HCT116 (cell line): Measurements from ENCODE around the gene IRF2. TPM values are rescaled to one million over a fixed set of nuclear protein-coding genes. Genes with fewer than 3 reads are reported as not detected.

Source experiments
- ATAC-seq: fragments of 200-7000 bp; cut with Tn5 transposase; 2 replicates; pipeline ENCODE4 v1.9.1; 2020; ENCODE audit warnings: mild to moderate bottlenecking, moderate library complexity
- BruUV-seq: library from RNA; stranded (reverse); fragments of 400-500 nt; replicated peaks from 2 replicates; lab custom pipeline; 2021; lab: Mats Ljungman, UMichigan
- CTCF ChIA-PET: fragments of 300-600 bp; sonication (Branson Sonifier 250); formaldehyde crosslinking; loops from one replicate; lab custom pipeline; 2021; ENCODE audit warnings: antibody characterized with exemption; lab: Charles Lee
- POLR2A ChIA-PET: fragments of 300-600, 350-600 bp; sonication (Branson Sonifier 250); formaldehyde crosslinking; loops from one replicate; lab custom pipeline; 2021; ENCODE audit warnings: antibody characterized with exemption; lab: Charles Lee
- RAD21 ChIA-PET, 2 experiments: fragments of 300-600 bp; sonication (Branson Sonifier 250); formaldehyde crosslinking; loops; one replicate each; lab custom pipeline; 2023; ENCODE audit warnings: low total read pairs in 2 of 2; ENCODE audit not compliant: uncharacterized antibody in 2 of 2, unreplicated experiment in 2 of 2, low non-redundant PET in 1 of 2; lab: Charles Lee
- DNase-seq: peaks from one replicate; pipeline ENCODE4 v3.0.0-alpha.2; 2010; ENCODE audit warnings: low read depth, low spot score
- H2AFZ ChIP-seq: fragments of 200-600 bp; shearing (Covaris generic), sonication (generic); 2 replicates; pipeline ENCODE4 v1.6.1; 2017; ENCODE audit warnings: low read depth, mixed run types, mixed read lengths, antibody characterized with exemption, low read length; ENCODE audit not compliant: poor library complexity, severe bottlenecking
- H3K27ac ChIP-seq: 2 replicates; pipeline ENCODE4 v1.5.1; 2012; ENCODE audit warnings: low read depth, low read length
- H3K27me3 ChIP-seq: fragments of 200-600 bp; sonication (generic); 2 replicates; pipeline ENCODE4 v1.6.1; 2016; ENCODE audit warnings: mixed run types, low read length, mixed read lengths; ENCODE audit not compliant: insufficient read depth
- H3K36me3 ChIP-seq, 2 experiments: fragments of 200-500 bp in 1 of 2; fragments of 200-600 bp in 1 of 2; sonication (Bioruptor generic) in 1 of 2; sonication (generic) in 1 of 2; 2 replicates each; pipeline versions ENCODE4 v1.5.1 to v1.6.1; 2014 to 2016; ENCODE audit warnings: low read length in 2 of 2, inconsistent platforms in 1 of 2, mixed read lengths in 1 of 2, mixed run types in 1 of 2; ENCODE audit not compliant: insufficient read depth in 2 of 2, control insufficient read depth in 1 of 2
- H3K4me1 ChIP-seq, 2 experiments: fragments of 200-600 bp in 1 of 2; sonication (generic) in 1 of 2; 2 replicates each; pipeline versions ENCODE4 v1.5.1 to v1.6.1; 2012 to 2017; ENCODE audit warnings: low read length in 2 of 2, inconsistent platforms in 1 of 2, mild to moderate bottlenecking in 1 of 2, mixed read lengths in 1 of 2, mixed run types in 1 of 2, moderate library complexity in 1 of 2; ENCODE audit not compliant: insufficient read depth in 2 of 2, control insufficient read depth in 1 of 2
- H3K4me2 ChIP-seq: fragments of 200-600 bp; sonication (generic); 2 replicates; pipeline ENCODE4 v1.6.1; 2017; ENCODE audit warnings: mixed run types, low read length, mixed read lengths
- H3K4me3 ChIP-seq, 2 experiments: fragments of 200-600 bp in 1 of 2; sonication (generic) in 1 of 2; replicated peaks in 1 of 2; 2 replicates each; pipeline ENCODE4 v1.5.1; 2011 to 2016; ENCODE audit warnings: low read length in 2 of 2, control low read depth in 1 of 2, low read depth in 1 of 2, mild to moderate bottlenecking in 1 of 2, mixed read lengths in 1 of 2, mixed run types in 1 of 2
- H3K79me2 ChIP-seq: fragments of 200-600 bp; sonication (generic); 2 replicates; pipeline ENCODE4 v1.6.1; 2017; ENCODE audit warnings: mild to moderate bottlenecking, mixed run types, low read length, moderate library complexity, mixed read lengths; ENCODE audit not compliant: insufficient read depth
- H3K9ac ChIP-seq: fragments of 200-600 bp; sonication (generic); 2 replicates; pipeline ENCODE4 v1.6.1; 2016; ENCODE audit warnings: low read length, mixed read lengths
- H3K9me2 ChIP-seq: fragments of 200-600 bp; sonication (generic), shearing (Covaris generic); 2 replicates; pipeline ENCODE4 v1.6.1; 2017; ENCODE audit warnings: mixed run types, mild to moderate bottlenecking, moderate library complexity; ENCODE audit not compliant: insufficient read depth
- H3K9me3 ChIP-seq, 2 experiments: fragments of 200-500 bp in 1 of 2; fragments of 200-600 bp in 1 of 2; sonication (Bioruptor generic) in 1 of 2; sonication (generic) in 1 of 2; 2 replicates each; pipeline ENCODE4 v1.6.1; 2014 to 2017; ENCODE audit warnings: low read length in 2 of 2, mixed read lengths in 2 of 2, inconsistent platforms in 1 of 2, low read depth in 1 of 2, mild to moderate bottlenecking in 1 of 2, mixed run types in 1 of 2, moderate library complexity in 1 of 2; ENCODE audit not compliant: control insufficient read depth in 1 of 2, insufficient read depth in 1 of 2
- H4K20me1 ChIP-seq: fragments of 200-600 bp; sonication (generic), shearing (Covaris generic); 2 replicates; pipeline ENCODE4 v1.6.1; 2017; ENCODE audit warnings: mixed run types, mild to moderate bottlenecking, moderate library complexity; ENCODE audit not compliant: insufficient read depth
- CBX3 ChIP-seq: IDR thresholded peaks from 2 replicates; pipeline ENCODE4 v1.6.1; 2012; ENCODE audit warnings: low read depth
- CEBPB ChIP-seq: IDR thresholded peaks from 2 replicates; pipeline ENCODE4 v1.6.1; 2012; ENCODE audit warnings: low read depth
- CTCF ChIP-seq, 3 experiments: fragments of 200-600 bp in 1 of 3; sonication (generic) in 1 of 3; IDR thresholded peaks in 2 of 3; conservative IDR thresholded peaks in 1 of 3; 2 replicates each; pipeline ENCODE4 v1.5.1; 2012 to 2017; ENCODE audit warnings: low read depth in 2 of 3, low read length in 2 of 3, antibody characterized with exemption in 1 of 3, borderline replicate concordance in 1 of 3, control low read depth in 1 of 3, mild to moderate bottlenecking in 1 of 3, mixed read lengths in 1 of 3, mixed run types in 1 of 3, moderate library complexity in 1 of 3; ENCODE audit not compliant: insufficient read depth in 1 of 3
- EGR1 ChIP-seq: IDR thresholded peaks from 2 replicates; pipeline ENCODE4 v1.6.1; 2012; ENCODE audit warnings: low read depth
- ELF1 ChIP-seq: IDR thresholded peaks from 2 replicates; pipeline ENCODE4 v1.6.1; 2012; ENCODE audit warnings: low read depth, borderline replicate concordance
- EZH2 ChIP-seq: fragments of 200-600 bp; sonication (generic); IDR thresholded peaks from 2 replicates; pipeline ENCODE4 v1.6.1; 2017; ENCODE audit warnings: antibody characterized with exemption, mixed run types
- EZH2phosphoT487 ChIP-seq: fragments of 200-600 bp; IDR thresholded peaks from 2 replicates; pipeline ENCODE4 v1.6.1; 2018; ENCODE audit warnings: antibody characterized with exemption, borderline replicate concordance
- FOSL1 ChIP-seq: IDR thresholded peaks from 2 replicates; pipeline ENCODE4 v1.6.1; 2012; ENCODE audit warnings: low read depth
- JUND ChIP-seq: IDR thresholded peaks from 2 replicates; pipeline ENCODE4 v1.6.1; 2012
- POLR2A ChIP-seq: IDR thresholded peaks from 2 replicates; pipeline ENCODE4 v1.7.0; 2011; ENCODE audit warnings: borderline replicate concordance; ENCODE audit not compliant: insufficient read depth, insufficient read length; ENCODE audit errors: extremely low read depth
- POLR2AphosphoS5 ChIP-seq: IDR thresholded peaks from 2 replicates; pipeline ENCODE4 v1.6.1; 2011; ENCODE audit warnings: mild to moderate bottlenecking, low read depth, low read length, moderate library complexity
- RAD21 ChIP-seq: IDR thresholded peaks from 2 replicates; pipeline ENCODE4 v1.6.1; 2012; ENCODE audit warnings: low read depth, mild to moderate bottlenecking
- REST ChIP-seq: IDR thresholded peaks from 2 replicates; pipeline ENCODE4 v1.6.1; 2012; ENCODE audit warnings: low read depth
- SIN3A ChIP-seq: IDR thresholded peaks from 2 replicates; pipeline ENCODE4 v1.6.1; 2012; ENCODE audit warnings: low read depth
- SP1 ChIP-seq: IDR thresholded peaks from 2 replicates; pipeline ENCODE4 v1.6.1; 2012; ENCODE audit warnings: low read depth
- SRF ChIP-seq: IDR thresholded peaks from 2 replicates; pipeline ENCODE4 v1.6.1; 2012; ENCODE audit warnings: low read depth
- ZBTB33 ChIP-seq: IDR thresholded peaks from 2 replicates; pipeline ENCODE4 v1.6.1; 2011; ENCODE audit warnings: mild to moderate bottlenecking, low read length, moderate library complexity; ENCODE audit not compliant: insufficient replicate concordance; ENCODE audit errors: extremely low read depth
- ZNF274 ChIP-seq: fragments of 200-500 bp; sonication (Bioruptor generic); IDR thresholded peaks from 2 replicates; pipeline ENCODE4 v1.6.1; 2014; ENCODE audit warnings: mild to moderate bottlenecking, low read depth, low read length, inconsistent platforms
- intact Hi-C: fragments of 100-400 bp; cut with micrococcal nuclease; formaldehyde crosslinking; loops from 2 replicates; pipeline ENCODE4 v1.10.0; 2022
- total RNA-seq: library from RNA; stranded (reverse); gene quantifications from one replicate; pipeline ENCODE4 v1.2.1, GENCODE V29; 2021; ENCODE audit not compliant: unreplicated experiment

IRF2 gene
- total RNA-seq, 1 experiment from 2014 or later, result 10.6 TPM

- DNase-seq (no peak), ATAC-seq (no peak)
- no peak overlapping the region for H3K9ac ChIP-seq
- H2AFZ ChIP-seq, result no peak overlapping the region
- no peaks in the 10 kb centered on the region for H3K79me2 ChIP-seq
- no peaks in the 10 kb centered on the region for H3K27me3 ChIP-seq
- ChIA-PET RAD21 (no interaction called here), POLR2A (no interaction called here), CTCF (no interaction called here)
- no peaks in the 10 kb centered on the region for H4K20me1 ChIP-seq
- H3K4me1 ChIP-seq, result no peaks in the 10 kb centered on the region
- intact Hi-C loops, result no loop called here
- no TSS peak for BruUV-seq
- no peak overlapping the region for H3K4me2 ChIP-seq
- no peak overlapping the region for H3K4me3 ChIP-seq
- H3K9me2 ChIP-seq, result no peaks in the 10 kb centered on the region
- TF ChIP-seq RAD21 (no peak), SP1 (no peak), ELF1 (no peak), EGR1 (no peak), REST (no peak), EZH2phosphoT487 (no peak), FOSL1 (no peak), POLR2A (no peak), ZBTB33 (no peak), CTCF (IDR thresholded peaks at IDR 0.05 in 2 of 3, conservative IDR thresholded peaks at IDR 0.05 in 1 of 3; ENCODE audit: borderline replicate concordance in 1 of 3, insufficient read depth in 1 of 3, low read depth in 2 of 3, low read length in 2 of 3) (no peak), ZNF274 (no peak), POLR2AphosphoS5 (no peak), CEBPB (no peak), EZH2 (no peak), JUND (no peak), CBX3 (no peak), SIN3A (no peak), SRF (no peak)
- H3K27ac ChIP-seq, result no peak overlapping the region
- H3K9me3 ChIP-seq, result no peaks in the 10 kb centered on the region
- H3K36me3 ChIP-seq, result no peaks in the 10 kb centered on the region
Measured at GRCh38 chr4:184434501-184435066, 39.8 kb downstream of the IRF2 start.
